Dendritic cell treated with granulocyte-macrophage colony-stimulating factor and Interleukin-4, amounts not matched to agents 40 ng/mL and 50 ng/mL, for 4 days (primary cell): ENCODE results near the gene CFAP119.
A peak's percentile ranks its signal among the peaks of the same experiment; 100 is the strongest.

Experiments used
- H3K27ac Mint-ChIP-seq: one replicate; pipeline ENCODE4 v1.8.0; 2022; ENCODE audit warnings: mild to moderate bottlenecking, mixed read lengths
- H3K27me3 Mint-ChIP-seq: one replicate; pipeline ENCODE4 v1.8.0; 2022; ENCODE audit warnings: mild to moderate bottlenecking, mixed read lengths
- H3K36me3 Mint-ChIP-seq: one replicate; pipeline ENCODE4 v1.8.0; 2022; ENCODE audit warnings: low read depth, mixed read lengths
- H3K4me1 Mint-ChIP-seq: one replicate; pipeline ENCODE4 v1.8.0; 2022; ENCODE audit warnings: low read depth, mixed read lengths
- H3K4me3 Mint-ChIP-seq: one replicate; pipeline ENCODE4 v1.8.0; 2022; ENCODE audit warnings: mild to moderate bottlenecking, moderate library complexity, mixed read lengths
- H3K9me3 Mint-ChIP-seq: one replicate; pipeline ENCODE4 v1.8.0; 2022; ENCODE audit warnings: mixed read lengths
- intact Hi-C: fragments of 100-400 bp; cut with micrococcal nuclease; formaldehyde crosslinking; loops from one replicate; pipeline ENCODE4 v1.15.0; 2022

CFAP119 gene

DNA sequence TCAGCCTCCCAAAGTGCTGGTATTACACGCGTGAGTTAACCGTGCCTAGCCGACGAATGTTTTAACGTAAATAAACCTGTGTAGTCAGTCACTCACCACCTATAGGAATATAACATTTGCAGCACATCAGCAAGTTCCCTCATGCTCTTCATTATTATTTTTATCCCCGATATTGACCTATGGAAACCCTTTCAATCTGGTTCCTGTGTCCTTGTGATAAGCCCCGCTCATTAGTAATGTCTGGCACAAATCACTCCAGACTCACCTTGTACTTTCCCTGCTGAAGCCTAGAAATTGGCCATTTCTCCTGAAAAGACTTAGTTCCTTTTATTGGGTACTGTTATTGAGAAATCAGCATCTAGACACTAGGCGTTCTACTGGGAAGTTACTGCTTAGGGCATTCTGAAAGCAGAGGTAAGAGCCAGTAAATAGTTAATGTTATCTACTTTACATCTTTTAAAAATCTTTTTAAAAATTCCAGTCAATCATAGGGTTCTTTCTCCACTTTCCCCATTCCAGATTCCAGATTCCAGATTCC is 15.2 kb downstream of the CFAP119 start:
- Mint-ChIP-seq H3K4me3 (no peak overlapping the region), H3K36me3 (peaks cover 75% of the 10 kb centered on the region), H3K27me3 (no peaks in the 10 kb centered on the region), H3K27ac (peak overlapping the region; percentile 92), H3K4me1 (peaks cover 57% of the 10 kb centered on the region), H3K9me3 (no peaks in the 10 kb centered on the region)
- intact Hi-C loops = no loop called here

DNA sequence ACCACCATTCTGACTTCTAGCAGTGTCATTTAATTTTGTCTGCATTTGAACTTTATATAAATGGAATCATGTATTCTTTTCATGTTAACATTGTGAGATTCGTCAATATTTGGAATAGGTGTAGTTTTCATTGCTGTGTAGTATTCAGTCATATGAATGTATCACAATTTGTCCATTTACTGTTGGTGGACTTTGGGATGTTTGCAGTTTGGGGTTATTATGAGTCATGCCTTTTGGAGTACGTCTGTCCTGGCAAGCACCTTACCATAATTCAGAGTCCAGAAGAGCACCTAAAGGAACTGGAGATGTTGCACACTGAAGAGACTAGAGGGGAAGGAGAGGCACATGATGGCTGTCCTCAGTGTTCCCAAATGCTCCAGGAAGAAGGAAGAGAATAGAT is 16.8 kb downstream of the CFAP119 start:
- no peak overlapping the region for H3K27ac Mint-ChIP-seq
- no peaks in the 10 kb centered on the region for H3K27me3 Mint-ChIP-seq
- no peaks in the 10 kb centered on the region for H3K9me3 Mint-ChIP-seq
- peaks cover 52% of the 10 kb centered on the region for H3K4me1 Mint-ChIP-seq
- intact Hi-C loops = no loop called here
- H3K4me3 Mint-ChIP-seq = no peak overlapping the region
- H3K36me3 Mint-ChIP-seq = peaks cover 75% of the 10 kb centered on the region

DNA sequence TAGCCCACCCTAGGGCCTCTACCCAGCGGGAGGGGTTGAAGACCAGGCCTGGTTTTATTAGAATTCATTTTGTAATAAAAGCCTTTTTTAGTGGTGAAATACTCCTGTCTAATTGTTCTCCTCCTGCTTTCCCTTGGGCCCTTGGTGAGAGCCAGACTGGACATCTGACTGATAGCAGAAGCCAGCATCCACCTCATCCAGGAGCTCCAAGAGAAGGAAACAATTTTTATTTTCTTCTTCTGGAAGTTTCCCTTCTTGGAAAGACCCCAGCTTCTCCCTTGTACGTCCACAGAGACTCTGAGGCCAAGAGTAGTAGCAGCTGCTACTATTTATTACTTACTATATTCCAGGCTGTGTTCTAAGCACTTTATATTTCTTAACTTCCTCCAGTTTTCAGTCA is 17.7 kb downstream of the CFAP119 start:
- peaks cover 45% of the 10 kb centered on the region for H3K4me1 Mint-ChIP-seq
- intact Hi-C loops = no loop called here
- no peak overlapping the region for H3K4me3 Mint-ChIP-seq
- no peaks in the 10 kb centered on the region for H3K9me3 Mint-ChIP-seq
- peaks cover 75% of the 10 kb centered on the region for H3K36me3 Mint-ChIP-seq
- H3K27me3 Mint-ChIP-seq = no peaks in the 10 kb centered on the region
- H3K27ac Mint-ChIP-seq = no peak overlapping the region

DNA sequence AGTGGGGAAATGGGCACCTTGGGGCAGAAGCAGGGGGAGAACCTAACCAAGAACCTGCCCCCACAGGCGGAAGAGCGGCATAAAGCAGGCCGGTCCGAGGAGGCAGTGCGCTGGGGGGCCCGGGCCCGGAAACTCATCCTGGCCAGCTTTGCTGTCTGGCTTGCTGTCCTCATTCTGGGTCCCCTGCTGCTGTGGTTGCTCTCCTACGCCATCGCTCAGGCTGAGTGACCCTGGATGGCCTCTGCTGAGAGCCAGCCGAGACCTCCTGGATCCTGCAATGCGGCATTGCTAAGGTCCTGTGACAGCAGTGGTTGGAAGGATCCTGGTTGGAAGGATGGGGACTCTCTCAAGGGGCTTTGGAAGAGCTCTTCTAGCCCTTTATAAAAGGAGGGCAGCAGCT is 18.1 kb downstream of the CFAP119 start:
- Mint-ChIP-seq H3K27ac (peak overlapping the region; percentile 20), H3K4me3 (no peak overlapping the region), H3K27me3 (no peaks in the 10 kb centered on the region), H3K36me3 (peaks cover 75% of the 10 kb centered on the region), H3K9me3 (no peaks in the 10 kb centered on the region), H3K4me1 (peaks cover 44% of the 10 kb centered on the region)
- intact Hi-C loops = no loop called here

- peaks cover 91% of the 10 kb centered on the region for H3K36me3 Mint-ChIP-seq
- H3K27ac Mint-ChIP-seq = peak overlapping the region; percentile 62
- H3K27me3 Mint-ChIP-seq = no peaks in the 10 kb centered on the region
- peaks cover 25% of the 10 kb centered on the region for H3K4me1 Mint-ChIP-seq
- no peaks in the 10 kb centered on the region for H3K9me3 Mint-ChIP-seq
- no peak overlapping the region for H3K4me3 Mint-ChIP-seq
- intact Hi-C loops = no loop called here
Observed at GRCh38 chr16:30741461-30741914, 20.4 kb downstream of the CFAP119 start.

DNA sequence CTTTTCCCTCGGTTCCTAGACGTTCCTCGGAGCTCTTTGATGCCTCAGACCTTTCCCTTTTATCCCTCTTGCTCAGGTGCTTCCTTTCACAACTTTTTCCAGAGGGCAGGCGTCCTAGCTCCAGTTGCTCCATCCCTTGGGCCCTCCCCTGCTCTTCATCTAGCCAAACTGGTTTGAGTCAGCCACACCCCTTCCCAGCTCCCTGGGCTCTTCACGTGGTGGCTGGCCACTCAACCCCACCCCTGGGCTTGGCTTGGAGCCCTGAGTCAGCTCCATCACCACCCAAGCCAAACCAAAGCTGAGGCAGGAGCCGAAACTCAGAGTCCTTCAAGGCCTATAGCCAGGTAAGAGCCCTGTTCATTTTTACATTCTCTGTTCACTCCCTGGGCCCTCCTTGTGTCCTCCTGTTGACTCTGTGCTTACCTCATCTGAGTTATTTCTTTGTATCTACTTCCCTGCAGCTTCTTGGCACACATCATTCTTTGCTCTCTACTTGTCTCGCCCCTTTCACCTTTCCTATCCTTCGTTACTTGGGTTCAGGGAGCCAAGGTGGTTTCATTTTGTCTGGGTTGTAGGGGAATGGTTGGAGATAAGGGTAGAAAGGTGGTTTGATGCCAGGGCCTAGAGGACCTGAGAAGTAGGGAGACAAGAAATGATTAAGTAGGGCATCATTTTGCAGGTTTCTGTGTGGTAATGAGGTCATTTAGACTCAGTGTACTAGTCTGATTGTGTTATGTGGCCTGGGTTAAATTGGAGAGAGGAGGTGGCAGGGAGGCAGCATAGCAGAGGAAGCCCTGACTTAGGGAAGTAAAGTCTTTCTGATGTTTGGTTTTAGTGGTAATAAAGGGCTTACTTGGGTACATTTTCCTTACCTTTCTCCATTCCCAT is 21.3 kb downstream of the CFAP119 start:
- Mint-ChIP-seq H3K27ac (peak overlapping the region; percentile 62), H3K27me3 (no peaks in the 10 kb centered on the region), H3K9me3 (no peaks in the 10 kb centered on the region), H3K4me3 (peak overlapping the region; percentile 63), H3K36me3 (peaks cover 100% of the 10 kb centered on the region), H3K4me1 (peaks cover 23% of the 10 kb centered on the region)
- intact Hi-C loops = no loop called here

DNA sequence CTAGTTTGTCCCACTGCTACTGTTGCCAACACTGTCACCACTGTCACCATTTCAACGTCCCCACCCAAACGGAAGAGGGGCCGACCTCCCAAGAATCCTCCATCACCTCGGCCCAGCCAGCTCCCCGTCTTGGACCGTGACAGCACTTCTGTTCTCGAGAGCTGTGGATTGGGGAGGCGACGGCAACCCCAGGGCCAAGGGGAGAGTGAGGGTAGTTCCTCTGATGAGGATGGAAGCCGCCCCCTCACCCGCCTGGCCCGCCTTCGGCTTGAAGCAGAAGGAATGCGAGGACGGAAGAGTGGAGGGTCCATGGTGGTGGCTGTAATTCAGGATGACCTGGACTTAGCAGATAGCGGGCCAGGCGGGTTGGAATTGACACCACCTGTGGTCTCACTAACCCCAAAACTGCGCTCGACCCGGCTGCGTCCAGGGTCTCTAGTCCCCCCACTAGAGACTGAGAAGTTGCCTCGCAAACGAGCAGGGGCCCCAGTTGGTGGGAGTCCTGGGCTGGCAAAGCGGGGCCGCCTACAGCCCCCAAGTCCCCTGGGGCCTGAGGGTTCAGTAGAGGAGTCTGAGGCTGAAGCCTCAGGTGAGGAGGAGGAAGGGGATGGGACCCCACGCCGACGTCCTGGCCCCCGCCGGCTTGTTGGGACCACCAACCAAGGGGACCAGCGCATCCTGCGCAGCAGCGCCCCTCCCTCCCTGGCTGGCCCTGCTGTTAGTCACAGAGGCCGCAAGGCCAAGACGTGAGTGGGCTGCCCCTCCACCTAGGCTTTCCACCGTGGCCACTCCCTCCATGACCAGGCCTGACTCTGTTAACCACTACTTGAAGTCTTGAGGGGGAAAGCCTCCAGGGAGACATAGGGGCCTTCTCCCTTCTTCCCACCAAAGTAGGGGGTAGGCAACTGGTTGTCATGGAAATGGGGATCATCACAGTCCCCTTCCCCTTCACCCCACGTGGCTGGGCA is 22.6 kb downstream of the CFAP119 start:
- Mint-ChIP-seq H3K9me3 (no peaks in the 10 kb centered on the region), H3K27ac (no peak overlapping the region), H3K27me3 (no peaks in the 10 kb centered on the region), H3K4me3 (no peak overlapping the region), H3K36me3 (peaks cover 100% of the 10 kb centered on the region), H3K4me1 (peaks cover 18% of the 10 kb centered on the region)
- intact Hi-C loops = no loop called here

- Mint-ChIP-seq H3K27ac (peak overlapping the region; percentile 1), H3K27me3 (no peaks in the 10 kb centered on the region), H3K36me3 (peaks cover 100% of the 10 kb centered on the region), H3K4me3 (no peak overlapping the region), H3K4me1 (peaks cover 18% of the 10 kb centered on the region), H3K9me3 (no peaks in the 10 kb centered on the region)
- intact Hi-C loops = no loop called here
Observed at GRCh38 chr16:30737794-30738648, 23.8 kb downstream of the CFAP119 start.

- no peaks in the 10 kb centered on the region for H3K9me3 Mint-ChIP-seq
- peaks cover 18% of the 10 kb centered on the region for H3K4me1 Mint-ChIP-seq
- no peaks in the 10 kb centered on the region for H3K27me3 Mint-ChIP-seq
- intact Hi-C loops = no loop called here
- H3K36me3 Mint-ChIP-seq = peaks cover 100% of the 10 kb centered on the region
- peak overlapping the region; percentile 1 for H3K27ac Mint-ChIP-seq
- H3K4me3 Mint-ChIP-seq = no peak overlapping the region
Observed at GRCh38 chr16:30736995-30737793, 24.7 kb downstream of the CFAP119 start.

- H3K9me3 Mint-ChIP-seq = no peaks in the 10 kb centered on the region
- H3K4me1 Mint-ChIP-seq = peaks cover 27% of the 10 kb centered on the region
- intact Hi-C loops = no loop called here
- peaks cover 96% of the 10 kb centered on the region for H3K36me3 Mint-ChIP-seq
- H3K27me3 Mint-ChIP-seq = no peaks in the 10 kb centered on the region
- no peak overlapping the region for H3K4me3 Mint-ChIP-seq
- H3K27ac Mint-ChIP-seq = no peak overlapping the region
Observed at GRCh38 chr16:30731411-30731810, 30.5 kb downstream of the CFAP119 start.

- H3K27me3 Mint-ChIP-seq = no peaks in the 10 kb centered on the region
- no peaks in the 10 kb centered on the region for H3K9me3 Mint-ChIP-seq
- peaks cover 88% of the 10 kb centered on the region for H3K36me3 Mint-ChIP-seq
- peaks cover 49% of the 10 kb centered on the region for H3K4me1 Mint-ChIP-seq
- peak overlapping the region; percentile 70 for H3K27ac Mint-ChIP-seq
- intact Hi-C loops = no loop called here
- no peak overlapping the region for H3K4me3 Mint-ChIP-seq
Observed at GRCh38 chr16:30728899-30729672, 32.8 kb downstream of the CFAP119 start.

GRCh38 chr16:30728321-30728720 is 33.5 kb downstream of the CFAP119 start:
- Mint-ChIP-seq H3K27ac (peak overlapping the region; percentile 70), H3K4me3 (no peak overlapping the region), H3K9me3 (no peaks in the 10 kb centered on the region), H3K36me3 (peaks cover 88% of the 10 kb centered on the region), H3K4me1 (peaks cover 57% of the 10 kb centered on the region), H3K27me3 (no peaks in the 10 kb centered on the region)
- intact Hi-C loops = no loop called here
